HCT116 (cell line): ENCODE results near the gene PLEKHA5. TPM values are rescaled to one million over a fixed set of nuclear protein-coding genes. Genes with fewer than 3 reads are reported as not detected.

Source experiments
- ATAC-seq: fragments of 200-7000 bp; cut with Tn5 transposase; 2 replicates; pipeline ENCODE4 v1.9.1; 2020; ENCODE audit warnings: mild to moderate bottlenecking, moderate library complexity
- BruUV-seq: library from RNA; stranded (reverse); fragments of 400-500 nt; replicated peaks from 2 replicates; lab custom pipeline; 2021; lab: Mats Ljungman, UMichigan
- CTCF ChIA-PET: fragments of 300-600 bp; sonication (Branson Sonifier 250); formaldehyde crosslinking; loops from one replicate; lab custom pipeline; 2021; ENCODE audit warnings: antibody characterized with exemption; lab: Charles Lee
- POLR2A ChIA-PET: fragments of 300-600, 350-600 bp; sonication (Branson Sonifier 250); formaldehyde crosslinking; loops from one replicate; lab custom pipeline; 2021; ENCODE audit warnings: antibody characterized with exemption; lab: Charles Lee
- RAD21 ChIA-PET, 2 experiments: fragments of 300-600 bp; sonication (Branson Sonifier 250); formaldehyde crosslinking; loops; one replicate each; lab custom pipeline; 2023; ENCODE audit warnings: low total read pairs in 2 of 2; ENCODE audit not compliant: uncharacterized antibody in 2 of 2, unreplicated experiment in 2 of 2, low non-redundant PET in 1 of 2; lab: Charles Lee
- DNase-seq: peaks from one replicate; pipeline ENCODE4 v3.0.0-alpha.2; 2010; ENCODE audit warnings: low read depth, low spot score
- H2AFZ ChIP-seq: fragments of 200-600 bp; shearing (Covaris generic), sonication (generic); 2 replicates; pipeline ENCODE4 v1.6.1; 2017; ENCODE audit warnings: low read depth, mixed run types, mixed read lengths, antibody characterized with exemption, low read length; ENCODE audit not compliant: poor library complexity, severe bottlenecking
- H3K27ac ChIP-seq: 2 replicates; pipeline ENCODE4 v1.5.1; 2012; ENCODE audit warnings: low read depth, low read length
- H3K27me3 ChIP-seq: fragments of 200-600 bp; sonication (generic); 2 replicates; pipeline ENCODE4 v1.6.1; 2016; ENCODE audit warnings: mixed run types, low read length, mixed read lengths; ENCODE audit not compliant: insufficient read depth
- H3K36me3 ChIP-seq, 2 experiments: fragments of 200-500 bp in 1 of 2; fragments of 200-600 bp in 1 of 2; sonication (Bioruptor generic) in 1 of 2; sonication (generic) in 1 of 2; 2 replicates each; pipeline versions ENCODE4 v1.5.1 to v1.6.1; 2014 to 2016; ENCODE audit warnings: low read length in 2 of 2, inconsistent platforms in 1 of 2, mixed read lengths in 1 of 2, mixed run types in 1 of 2; ENCODE audit not compliant: insufficient read depth in 2 of 2, control insufficient read depth in 1 of 2
- H3K4me1 ChIP-seq, 2 experiments: fragments of 200-600 bp in 1 of 2; sonication (generic) in 1 of 2; 2 replicates each; pipeline versions ENCODE4 v1.5.1 to v1.6.1; 2012 to 2017; ENCODE audit warnings: low read length in 2 of 2, inconsistent platforms in 1 of 2, mild to moderate bottlenecking in 1 of 2, mixed read lengths in 1 of 2, mixed run types in 1 of 2, moderate library complexity in 1 of 2; ENCODE audit not compliant: insufficient read depth in 2 of 2, control insufficient read depth in 1 of 2
- H3K4me2 ChIP-seq: fragments of 200-600 bp; sonication (generic); 2 replicates; pipeline ENCODE4 v1.6.1; 2017; ENCODE audit warnings: mixed run types, low read length, mixed read lengths
- H3K4me3 ChIP-seq, 2 experiments: fragments of 200-600 bp in 1 of 2; sonication (generic) in 1 of 2; replicated peaks in 1 of 2; 2 replicates each; pipeline ENCODE4 v1.5.1; 2011 to 2016; ENCODE audit warnings: low read length in 2 of 2, control low read depth in 1 of 2, low read depth in 1 of 2, mild to moderate bottlenecking in 1 of 2, mixed read lengths in 1 of 2, mixed run types in 1 of 2
- H3K79me2 ChIP-seq: fragments of 200-600 bp; sonication (generic); 2 replicates; pipeline ENCODE4 v1.6.1; 2017; ENCODE audit warnings: mild to moderate bottlenecking, mixed run types, low read length, moderate library complexity, mixed read lengths; ENCODE audit not compliant: insufficient read depth
- H3K9ac ChIP-seq: fragments of 200-600 bp; sonication (generic); 2 replicates; pipeline ENCODE4 v1.6.1; 2016; ENCODE audit warnings: low read length, mixed read lengths
- H3K9me2 ChIP-seq: fragments of 200-600 bp; sonication (generic), shearing (Covaris generic); 2 replicates; pipeline ENCODE4 v1.6.1; 2017; ENCODE audit warnings: mixed run types, mild to moderate bottlenecking, moderate library complexity; ENCODE audit not compliant: insufficient read depth
- H3K9me3 ChIP-seq, 2 experiments: fragments of 200-500 bp in 1 of 2; fragments of 200-600 bp in 1 of 2; sonication (Bioruptor generic) in 1 of 2; sonication (generic) in 1 of 2; 2 replicates each; pipeline ENCODE4 v1.6.1; 2014 to 2017; ENCODE audit warnings: low read length in 2 of 2, mixed read lengths in 2 of 2, inconsistent platforms in 1 of 2, low read depth in 1 of 2, mild to moderate bottlenecking in 1 of 2, mixed run types in 1 of 2, moderate library complexity in 1 of 2; ENCODE audit not compliant: control insufficient read depth in 1 of 2, insufficient read depth in 1 of 2
- H4K20me1 ChIP-seq: fragments of 200-600 bp; sonication (generic), shearing (Covaris generic); 2 replicates; pipeline ENCODE4 v1.6.1; 2017; ENCODE audit warnings: mixed run types, mild to moderate bottlenecking, moderate library complexity; ENCODE audit not compliant: insufficient read depth
- EZH2 ChIP-seq: fragments of 200-600 bp; sonication (generic); IDR thresholded peaks from 2 replicates; pipeline ENCODE4 v1.6.1; 2017; ENCODE audit warnings: antibody characterized with exemption, mixed run types
- EZH2phosphoT487 ChIP-seq: fragments of 200-600 bp; IDR thresholded peaks from 2 replicates; pipeline ENCODE4 v1.6.1; 2018; ENCODE audit warnings: antibody characterized with exemption, borderline replicate concordance
- POLR2A ChIP-seq: IDR thresholded peaks from 2 replicates; pipeline ENCODE4 v1.7.0; 2011; ENCODE audit warnings: borderline replicate concordance; ENCODE audit not compliant: insufficient read depth, insufficient read length; ENCODE audit errors: extremely low read depth
- POLR2AphosphoS5 ChIP-seq: IDR thresholded peaks from 2 replicates; pipeline ENCODE4 v1.6.1; 2011; ENCODE audit warnings: mild to moderate bottlenecking, low read depth, low read length, moderate library complexity
- SIN3A ChIP-seq: IDR thresholded peaks from 2 replicates; pipeline ENCODE4 v1.6.1; 2012; ENCODE audit warnings: low read depth
- ZNF274 ChIP-seq: fragments of 200-500 bp; sonication (Bioruptor generic); IDR thresholded peaks from 2 replicates; pipeline ENCODE4 v1.6.1; 2014; ENCODE audit warnings: mild to moderate bottlenecking, low read depth, low read length, inconsistent platforms
- intact Hi-C: fragments of 100-400 bp; cut with micrococcal nuclease; formaldehyde crosslinking; loops from 2 replicates; pipeline ENCODE4 v1.10.0; 2022
- total RNA-seq: library from RNA; stranded (reverse); gene quantifications from one replicate; pipeline ENCODE4 v1.2.1, GENCODE V29; 2021; ENCODE audit not compliant: unreplicated experiment
- TF ChIP-seq, protein P1 (sequence below): IDR thresholded peaks from 2 replicates; pipeline ENCODE4 v1.6.1; 2012; ENCODE audit warnings: low read depth

PLEKHA5 gene
- total RNA-seq, 1 experiment from 2014 or later, result 18.9 TPM

DNA sequence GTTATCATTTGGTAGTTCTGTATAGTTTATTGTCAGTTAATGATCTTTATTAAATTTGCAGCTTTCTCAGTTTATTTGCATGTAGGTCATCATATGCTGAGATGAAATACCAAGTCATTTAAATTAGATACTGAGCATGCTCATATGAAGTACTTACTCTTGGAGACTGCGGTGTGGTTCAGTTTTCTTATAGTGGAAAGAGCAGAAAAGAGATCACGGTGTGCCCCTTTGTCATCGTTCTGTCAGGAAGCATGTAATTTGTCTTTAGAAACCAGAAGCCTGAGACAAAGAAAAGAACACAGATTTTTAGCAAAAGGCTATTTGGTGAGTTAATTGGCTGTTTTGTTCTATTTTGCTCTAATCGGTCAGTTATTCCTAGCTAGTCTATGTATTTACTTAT, 75.6 kb downstream of the PLEKHA5 start:
- no peaks in the 10 kb centered on the region for H3K9me3 ChIP-seq
- ChIA-PET POLR2A (no interaction called here), RAD21 (no interaction called here), CTCF (no interaction called here)
- no peaks in the 10 kb centered on the region for H4K20me1 ChIP-seq
- intact Hi-C loops, result no loop called here
- H3K4me3 ChIP-seq, result no peak overlapping the region
- H3K4me2 ChIP-seq, result no peak overlapping the region
- no peaks in the 10 kb centered on the region for H3K36me3 ChIP-seq
- no peaks in the 10 kb centered on the region for H3K4me1 ChIP-seq
- no peaks in the 10 kb centered on the region for H3K27me3 ChIP-seq
- no peak overlapping the region for H3K27ac ChIP-seq
- no peaks in the 10 kb centered on the region for H3K9me2 ChIP-seq
- ATAC-seq, result no peak
- H2AFZ ChIP-seq, result no peak overlapping the region
- peaks cover 18% of the 10 kb centered on the region for H3K79me2 ChIP-seq
- DNase-seq, result no peak
- TF ChIP-seq, protein P1, sequence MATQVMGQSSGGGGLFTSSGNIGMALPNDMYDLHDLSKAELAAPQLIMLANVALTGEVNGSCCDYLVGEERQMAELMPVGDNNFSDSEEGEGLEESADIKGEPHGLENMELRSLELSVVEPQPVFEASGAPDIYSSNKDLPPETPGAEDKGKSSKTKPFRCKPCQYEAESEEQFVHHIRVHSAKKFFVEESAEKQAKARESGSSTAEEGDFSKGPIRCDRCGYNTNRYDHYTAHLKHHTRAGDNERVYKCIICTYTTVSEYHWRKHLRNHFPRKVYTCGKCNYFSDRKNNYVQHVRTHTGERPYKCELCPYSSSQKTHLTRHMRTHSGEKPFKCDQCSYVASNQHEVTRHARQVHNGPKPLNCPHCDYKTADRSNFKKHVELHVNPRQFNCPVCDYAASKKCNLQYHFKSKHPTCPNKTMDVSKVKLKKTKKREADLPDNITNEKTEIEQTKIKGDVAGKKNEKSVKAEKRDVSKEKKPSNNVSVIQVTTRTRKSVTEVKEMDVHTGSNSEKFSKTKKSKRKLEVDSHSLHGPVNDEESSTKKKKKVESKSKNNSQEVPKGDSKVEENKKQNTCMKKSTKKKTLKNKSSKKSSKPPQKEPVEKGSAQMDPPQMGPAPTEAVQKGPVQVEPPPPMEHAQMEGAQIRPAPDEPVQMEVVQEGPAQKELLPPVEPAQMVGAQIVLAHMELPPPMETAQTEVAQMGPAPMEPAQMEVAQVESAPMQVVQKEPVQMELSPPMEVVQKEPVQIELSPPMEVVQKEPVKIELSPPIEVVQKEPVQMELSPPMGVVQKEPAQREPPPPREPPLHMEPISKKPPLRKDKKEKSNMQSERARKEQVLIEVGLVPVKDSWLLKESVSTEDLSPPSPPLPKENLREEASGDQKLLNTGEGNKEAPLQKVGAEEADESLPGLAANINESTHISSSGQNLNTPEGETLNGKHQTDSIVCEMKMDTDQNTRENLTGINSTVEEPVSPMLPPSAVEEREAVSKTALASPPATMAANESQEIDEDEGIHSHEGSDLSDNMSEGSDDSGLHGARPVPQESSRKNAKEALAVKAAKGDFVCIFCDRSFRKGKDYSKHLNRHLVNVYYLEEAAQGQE, result no peak
- TF ChIP-seq EZH2phosphoT487 (no peak), EZH2 (no peak), ZNF274 (no peak), SIN3A (no peak), POLR2AphosphoS5 (no peak), POLR2A (no peak)
- BruUV-seq, result no TSS peak
- H3K9ac ChIP-seq, result no peak overlapping the region
